ENCODE results near the gene TSC22D3.
"Not testable (repeated sequence)": the region's sequence is repeated elsewhere in the genome, so short reads cannot be mapped to it uniquely, and the experiment has no call there.

TSC22D3 gene
- 1,957 to 3,824 (median 2,572) reads per million in 4 donors for total RNA-seq

DNA sequence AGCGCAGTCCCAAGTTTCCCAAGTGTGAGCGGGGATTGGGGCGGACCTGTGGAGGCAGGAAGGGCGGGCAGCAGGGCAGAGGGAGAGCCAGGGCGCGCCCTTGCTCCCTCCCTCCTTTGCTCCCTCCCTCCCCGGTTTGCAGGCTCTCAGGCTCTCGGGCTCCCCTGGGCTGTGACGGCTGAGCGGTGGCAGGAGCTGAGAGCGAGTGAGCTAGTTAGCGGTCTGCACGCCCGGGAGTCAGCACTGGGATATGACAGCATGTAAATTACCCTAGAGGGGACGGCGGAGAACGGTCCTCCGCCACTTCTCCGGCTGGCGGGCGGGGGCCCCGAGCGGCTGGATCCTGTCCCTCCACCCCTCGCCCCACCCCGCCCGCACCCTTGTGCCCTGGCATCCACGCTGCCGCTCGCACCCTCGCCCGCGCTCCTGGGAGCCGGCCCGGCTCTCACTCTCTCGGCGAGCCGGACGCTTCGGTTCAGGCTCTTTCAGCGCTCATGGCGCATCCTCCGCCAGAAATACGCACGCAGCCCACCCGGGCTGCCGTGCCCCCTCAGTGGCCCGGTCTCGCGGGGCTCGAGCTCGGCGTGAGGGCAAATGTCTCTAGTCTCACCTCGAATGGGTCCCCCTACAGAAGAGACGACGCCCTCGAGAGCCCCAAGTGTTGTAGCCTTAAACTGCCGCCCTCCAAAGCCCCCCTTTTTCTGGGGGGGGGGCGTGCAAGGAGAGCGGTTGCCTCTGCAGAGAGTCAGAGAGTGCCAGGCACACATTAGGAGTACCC is at the start of gene TSC22D3:
Gene TSC22D3, minus strand, starts transcription at position 54 of the 778 bp plus-strand sequence. CDS start 368 bp downstream, outside the sequence.
- peak; percentile 26 to 51 (median 41) for DNase-seq

DNA sequence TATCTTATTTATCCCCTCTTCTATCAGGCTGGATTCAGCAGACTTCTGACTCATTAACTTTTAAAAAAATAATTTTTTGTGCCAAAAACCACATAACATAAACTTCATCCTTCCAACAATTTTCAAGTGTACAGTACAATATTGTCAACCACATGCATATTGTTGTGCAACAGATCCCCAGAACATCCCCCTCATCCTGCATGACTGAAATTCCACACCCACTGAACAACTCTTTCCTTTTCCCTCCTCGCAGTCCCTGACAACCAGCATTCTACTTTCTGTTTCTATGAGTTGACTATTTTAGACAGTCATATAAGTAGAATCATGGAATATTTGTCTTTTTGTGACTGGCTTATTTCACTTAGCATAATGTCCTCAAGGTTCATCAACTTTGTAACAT is 47.9 kb upstream of the TSC22D3 start:
- no peak for DNase-seq

DNA sequence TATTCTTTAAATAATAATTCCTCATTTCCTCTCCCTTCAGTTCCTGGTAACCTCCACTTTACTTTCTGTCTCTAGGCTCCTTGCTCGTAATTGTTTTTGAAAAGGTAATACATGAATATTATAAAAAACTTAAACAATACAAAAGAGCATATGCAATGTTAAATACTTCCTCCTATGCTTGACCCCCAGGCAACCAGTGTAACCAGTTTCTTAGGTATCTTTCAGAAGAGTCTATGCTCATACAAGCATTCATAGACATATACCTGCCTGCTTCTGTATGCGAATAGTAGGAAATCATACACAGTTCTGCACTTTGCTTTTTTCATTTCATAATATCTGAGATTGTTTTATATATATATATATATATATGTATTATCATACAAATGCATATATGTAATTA is 47.5 kb upstream of the TSC22D3 start:
- no peak for DNase-seq

DNA sequence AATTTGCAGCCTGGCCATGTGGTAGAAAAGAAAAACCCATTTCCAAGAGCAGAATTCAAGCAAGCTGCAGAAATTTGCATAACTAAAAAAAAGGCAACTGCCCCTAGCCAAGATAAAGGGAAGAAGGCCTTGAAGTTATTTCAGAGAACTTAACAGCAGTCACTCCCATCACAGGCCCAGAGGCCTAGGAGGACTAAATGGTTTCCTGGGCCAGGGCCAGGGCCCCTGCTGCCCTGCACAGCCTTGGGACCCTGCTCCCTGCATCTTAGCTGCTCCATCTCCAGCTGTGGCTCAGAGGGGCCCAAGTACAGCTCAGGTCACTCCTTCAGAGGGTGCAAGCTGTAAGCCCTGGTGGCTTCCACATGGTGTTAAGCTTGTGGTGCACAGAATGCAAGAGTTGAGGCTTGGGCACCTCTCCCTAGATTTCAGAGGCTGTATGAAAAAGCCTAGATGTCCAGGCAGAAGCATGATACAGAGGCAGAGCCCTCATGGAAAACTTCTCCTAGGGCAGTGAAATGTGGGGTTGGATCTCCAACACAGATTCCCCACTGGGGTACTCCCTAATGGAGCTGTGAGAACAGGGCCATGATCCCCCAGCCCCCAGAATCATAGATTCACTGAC is 43.4 kb upstream of the TSC22D3 start:
- DNase-seq: no peak

DNA sequence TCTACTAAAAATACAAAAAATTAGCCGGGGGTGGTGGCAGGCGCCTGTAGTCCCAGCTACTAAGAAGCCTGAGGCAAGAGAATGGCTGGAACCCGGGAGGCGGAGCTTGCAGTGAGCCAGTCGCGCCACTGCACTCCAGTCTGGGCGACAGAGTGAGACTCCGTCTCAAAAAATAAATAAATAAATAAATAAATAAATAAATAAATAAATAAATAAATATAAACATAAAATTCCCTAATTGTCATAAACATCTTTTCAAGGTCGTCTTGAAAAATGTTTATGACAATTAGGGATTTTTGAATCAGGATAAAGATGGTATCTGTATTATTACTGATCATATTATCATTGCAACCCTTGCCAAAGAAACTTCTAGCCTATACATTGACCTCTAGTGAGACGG is 34.5 kb upstream of the TSC22D3 start:
- not testable (repeated sequence) for DNase-seq

DNA sequence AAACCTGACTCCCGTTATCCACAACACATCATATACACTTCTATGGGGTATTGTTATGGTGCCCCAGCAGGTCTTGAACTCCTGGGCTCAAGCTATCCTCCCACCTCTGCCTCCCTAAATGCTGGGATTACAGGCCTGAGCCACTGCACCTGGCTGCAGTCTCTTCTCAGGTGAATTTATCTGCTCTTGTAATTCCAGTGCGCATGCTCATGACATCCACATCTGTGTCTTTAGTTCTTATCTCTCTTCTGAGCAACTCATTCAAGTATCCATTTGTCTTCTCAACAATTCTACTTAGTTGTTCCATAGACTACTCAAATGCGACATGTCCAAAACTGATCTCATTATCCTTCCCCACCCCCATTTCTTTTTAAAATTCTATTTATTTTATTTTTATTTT is 29.6 kb upstream of the TSC22D3 start:
- no peak for DNase-seq

DNA sequence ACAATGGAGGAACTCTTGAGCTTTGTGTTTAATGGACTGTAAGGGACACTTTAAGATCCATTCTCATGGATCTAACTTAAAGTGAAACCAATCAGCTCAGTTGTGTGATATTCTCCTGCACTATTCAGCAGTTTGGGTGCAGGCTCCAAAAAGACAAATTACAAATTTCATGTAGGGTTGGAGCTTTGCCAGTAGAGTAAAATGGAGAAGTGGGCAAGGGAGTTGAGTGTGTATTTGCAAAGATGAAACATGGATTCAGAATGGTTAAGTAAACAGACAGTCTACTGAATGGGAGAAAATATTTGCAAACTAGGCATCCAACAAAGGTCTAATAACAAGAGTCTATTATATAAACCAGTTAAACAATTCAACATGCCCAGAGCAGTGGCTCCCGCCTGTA is 28.8 kb upstream of the TSC22D3 start:
- no peak for DNase-seq

DNA sequence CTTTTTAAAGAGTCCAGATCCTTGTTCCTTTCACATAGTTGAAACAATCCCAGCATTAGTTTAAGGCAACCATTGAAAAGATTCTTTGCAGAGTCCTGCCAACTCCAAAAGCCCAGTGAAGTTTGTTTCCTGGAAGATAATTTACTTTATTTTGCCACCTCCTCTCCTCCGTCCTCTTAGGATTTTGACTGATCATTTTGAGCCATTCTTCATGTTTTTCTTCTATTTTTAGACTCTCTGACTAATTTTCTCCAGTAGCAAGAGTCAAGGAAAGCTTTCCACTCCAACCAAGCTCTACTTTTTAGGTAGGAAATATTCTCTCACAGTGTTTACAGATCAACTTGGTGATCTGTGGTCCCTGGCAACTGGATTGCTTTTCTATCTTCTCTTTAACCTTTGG is 12.2 kb upstream of the TSC22D3 start:
- DNase-seq: no peak

DNA sequence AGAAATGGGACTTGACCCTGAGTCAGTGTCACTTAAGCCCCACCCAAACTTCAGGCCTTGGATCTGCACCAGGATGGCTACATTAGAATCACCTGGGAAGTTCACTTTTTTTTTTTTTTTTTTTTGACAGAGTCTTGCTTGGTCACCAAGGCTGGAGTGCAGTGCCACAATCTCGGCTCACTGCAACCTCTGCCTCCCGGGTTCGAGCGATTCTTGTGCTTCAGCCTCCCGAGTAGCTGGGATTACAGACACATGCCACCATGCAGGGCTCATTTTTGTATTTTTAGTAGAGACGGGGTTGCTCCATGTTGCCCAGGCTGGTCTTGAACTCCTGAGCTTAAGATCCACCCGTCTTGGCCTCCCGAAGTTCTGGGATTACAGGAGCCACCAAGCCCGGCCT is 4.9 kb upstream of the TSC22D3 start:
- no peak for DNase-seq

DNA sequence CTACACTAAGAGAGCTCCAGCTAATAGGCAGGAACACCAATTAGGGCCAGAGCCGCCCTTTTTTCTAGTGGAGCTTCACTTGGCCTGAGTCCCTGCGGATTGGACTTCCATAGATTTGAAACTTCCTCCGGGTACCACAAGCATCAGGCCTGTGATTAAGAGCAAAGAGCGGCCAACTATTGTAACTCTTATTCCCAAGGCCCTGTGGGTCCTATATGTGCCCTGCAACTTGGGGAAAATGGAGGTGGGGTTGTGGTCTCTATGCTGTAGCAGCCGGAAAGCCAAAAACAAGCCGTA is 1.9 kb upstream of the TSC22D3 start, which contains the start of gene NCBP2L:
Gene NCBP2L, plus strand, starts transcription at position 198 of the 297 bp plus-strand sequence. CDS start 16,488 bp downstream, outside the sequence.
- DNase-seq: no peak

DNA sequence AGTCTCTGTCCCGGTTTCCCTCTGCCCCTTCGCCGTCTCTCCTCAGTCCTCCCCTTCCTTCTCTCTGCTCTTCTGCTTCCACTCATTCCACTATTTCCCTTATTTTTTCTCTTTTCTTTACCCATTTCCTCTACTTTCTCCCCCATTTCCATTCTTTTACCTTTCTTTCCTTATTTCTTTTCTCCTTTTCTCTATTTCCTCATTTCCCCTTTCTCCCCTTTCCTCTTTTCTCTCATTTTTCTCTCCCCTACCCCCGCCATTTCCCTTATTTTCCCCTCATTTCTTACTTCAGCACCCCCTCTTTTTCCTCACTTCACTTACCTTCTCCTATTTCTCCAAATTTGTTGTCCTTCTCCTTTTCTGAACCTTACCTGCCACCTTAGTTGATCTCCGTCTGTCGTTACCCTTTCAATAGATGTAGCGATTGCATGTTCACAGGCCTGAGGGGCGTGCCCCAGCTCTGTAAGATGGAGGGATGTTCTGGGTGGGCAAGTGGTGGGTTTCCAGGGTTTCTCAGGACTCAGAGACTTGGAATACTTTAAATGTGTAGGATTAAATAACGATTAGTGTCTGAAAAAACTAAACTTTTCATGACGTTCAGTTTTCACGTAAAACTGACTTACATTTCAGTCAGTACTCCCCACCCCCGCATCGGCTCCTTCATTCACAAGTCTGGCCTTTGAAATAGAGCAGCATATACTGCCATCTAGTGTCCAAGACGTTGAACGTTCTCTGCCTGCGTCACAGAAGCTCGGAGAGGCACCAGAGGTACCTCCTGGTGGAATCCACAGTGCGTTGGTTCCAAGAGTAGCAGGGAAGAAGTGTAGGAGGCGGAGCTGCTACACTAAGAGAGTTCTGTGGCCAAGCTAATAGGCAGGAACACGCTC is 1.3 kb upstream of the TSC22D3 start:
- peak; percentile 36 to 80 (median 63) for DNase-seq

DNA sequence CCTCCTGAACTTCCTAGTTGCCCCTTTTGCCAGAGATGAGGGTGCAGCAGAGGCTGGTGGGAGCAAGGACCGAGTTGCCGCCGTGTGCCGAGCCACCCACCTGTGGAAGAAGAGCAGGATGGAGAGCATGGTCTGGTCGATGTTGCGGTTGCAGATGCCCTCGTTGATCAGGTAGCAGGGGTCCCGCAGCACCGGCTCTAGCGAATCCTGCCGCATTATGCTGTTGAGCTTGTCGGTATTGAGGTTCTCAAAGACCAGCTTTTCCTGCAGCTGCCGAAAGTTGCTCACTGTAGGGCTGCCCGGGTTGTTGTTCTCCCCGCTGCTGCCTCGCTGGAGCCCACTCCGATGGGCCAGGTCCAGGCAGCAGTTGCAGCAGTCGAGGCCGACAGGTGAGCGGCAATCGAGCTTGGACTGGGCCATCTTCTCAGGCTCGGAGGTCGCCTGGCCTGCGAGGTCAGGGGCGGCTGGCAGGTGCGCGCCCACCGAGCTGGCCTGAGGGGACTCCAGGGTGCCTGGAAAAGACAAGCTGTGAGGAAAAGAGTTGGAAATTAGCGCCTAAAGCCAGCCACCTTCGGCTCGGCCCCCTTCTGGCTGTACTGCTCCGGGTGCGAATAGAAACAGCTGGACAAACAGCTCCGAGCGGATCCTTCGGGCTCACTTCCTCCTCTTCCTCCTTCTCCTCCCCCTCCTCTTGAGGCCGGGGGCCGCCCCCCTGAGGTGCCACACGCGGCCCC is 420 bp downstream of the TSC22D3 start:
- DNase-seq: no peak

DNA sequence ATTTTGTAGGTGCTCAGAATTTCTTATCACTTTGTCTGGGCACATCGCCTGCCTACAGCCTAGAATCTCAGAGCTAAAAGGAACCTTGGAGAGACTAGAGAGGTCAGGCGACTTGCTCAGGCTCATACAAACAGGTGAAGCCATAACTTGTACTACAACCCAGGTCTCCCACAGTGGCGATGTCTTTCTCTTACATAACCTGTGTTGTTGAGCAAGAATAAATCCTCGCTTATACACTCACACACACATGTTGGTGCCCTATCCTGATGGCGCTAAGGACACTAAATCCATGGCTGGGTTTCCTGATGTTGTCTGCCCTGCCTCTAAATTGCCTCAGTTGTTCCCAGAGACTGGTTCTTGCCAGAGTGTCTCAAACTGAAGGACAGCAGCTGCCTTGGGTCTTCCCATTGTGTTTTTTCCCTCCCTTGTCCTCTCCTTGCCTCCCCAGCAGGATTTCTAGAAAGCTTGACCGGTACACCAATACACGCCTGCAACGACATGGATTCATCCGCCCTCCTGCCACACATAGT is 1.6 kb downstream of the TSC22D3 start:
- no peak for DNase-seq

DNA sequence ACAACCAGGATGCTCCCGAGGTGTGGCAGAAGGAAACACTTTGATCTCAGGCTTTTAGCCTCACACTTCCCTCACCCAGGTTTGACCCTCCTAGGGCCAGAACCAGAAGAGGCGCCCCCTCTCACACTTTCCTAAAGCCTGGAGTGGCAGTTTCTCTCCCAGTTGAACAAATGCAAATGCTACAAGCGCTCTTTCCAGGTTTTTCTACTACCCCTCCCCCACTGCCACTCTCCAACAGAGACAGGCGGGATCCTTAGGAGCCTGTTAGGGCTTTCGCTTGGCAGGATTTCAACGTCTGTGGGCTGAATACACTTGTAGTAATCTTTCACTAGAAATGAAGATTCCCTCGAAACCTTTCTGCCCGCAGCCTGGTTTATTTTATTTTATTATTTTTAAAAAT is 2.4 kb downstream of the TSC22D3 start:
- DNase-seq: no peak

DNA sequence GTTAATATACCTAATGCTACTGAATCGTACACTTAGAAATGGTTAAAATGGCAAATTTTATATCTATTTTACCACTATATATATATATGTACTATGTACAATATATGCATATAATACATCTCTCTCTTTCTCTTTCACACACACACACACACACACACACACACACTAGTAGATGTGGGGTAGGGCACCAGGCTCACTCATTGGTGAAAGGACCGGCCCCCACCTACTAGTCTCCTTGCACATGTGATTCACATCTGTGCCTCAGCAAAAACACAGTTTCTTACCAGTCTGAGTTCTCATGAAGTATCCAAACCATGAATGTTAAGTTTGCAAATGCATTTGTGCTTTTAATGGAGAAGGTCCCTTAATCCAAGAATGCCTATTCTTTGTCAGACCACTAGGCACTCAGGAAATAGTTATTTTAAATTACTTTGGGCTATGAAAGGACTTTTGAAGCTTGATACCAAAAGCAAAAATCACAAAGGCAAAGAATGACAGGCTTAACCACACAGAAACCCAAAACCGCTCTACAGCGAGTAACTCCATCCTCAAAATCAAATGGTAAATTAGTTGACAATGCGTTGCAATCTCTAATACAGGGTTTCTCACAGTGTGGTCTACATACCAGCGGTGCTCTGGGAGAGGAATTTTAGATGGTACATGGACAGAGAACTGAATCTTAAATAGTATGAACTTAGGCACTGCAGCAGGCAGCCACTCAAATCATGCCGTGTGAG is 5.8 kb downstream of the TSC22D3 start:
- no peak for DNase-seq

DNA sequence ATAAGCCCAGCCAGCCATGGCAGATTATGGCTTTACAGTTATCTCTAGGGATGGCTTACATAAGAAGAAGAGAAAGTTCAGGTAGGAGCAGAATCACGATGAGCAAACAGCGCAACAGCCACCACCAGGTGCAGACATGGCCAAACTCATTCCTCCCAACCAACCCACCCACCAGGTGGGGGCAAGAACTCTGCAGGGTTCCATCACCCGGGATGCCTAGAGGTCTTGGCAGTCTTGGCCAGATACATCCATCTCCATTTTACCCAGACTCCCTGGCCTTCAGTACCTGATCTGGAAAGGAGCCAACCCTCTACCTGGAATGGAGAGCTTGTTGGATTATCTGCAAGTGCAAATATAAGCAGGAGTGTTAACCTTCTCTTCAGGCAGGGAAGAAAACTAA is 7.5 kb downstream of the TSC22D3 start:
- DNase-seq: no peak

DNA sequence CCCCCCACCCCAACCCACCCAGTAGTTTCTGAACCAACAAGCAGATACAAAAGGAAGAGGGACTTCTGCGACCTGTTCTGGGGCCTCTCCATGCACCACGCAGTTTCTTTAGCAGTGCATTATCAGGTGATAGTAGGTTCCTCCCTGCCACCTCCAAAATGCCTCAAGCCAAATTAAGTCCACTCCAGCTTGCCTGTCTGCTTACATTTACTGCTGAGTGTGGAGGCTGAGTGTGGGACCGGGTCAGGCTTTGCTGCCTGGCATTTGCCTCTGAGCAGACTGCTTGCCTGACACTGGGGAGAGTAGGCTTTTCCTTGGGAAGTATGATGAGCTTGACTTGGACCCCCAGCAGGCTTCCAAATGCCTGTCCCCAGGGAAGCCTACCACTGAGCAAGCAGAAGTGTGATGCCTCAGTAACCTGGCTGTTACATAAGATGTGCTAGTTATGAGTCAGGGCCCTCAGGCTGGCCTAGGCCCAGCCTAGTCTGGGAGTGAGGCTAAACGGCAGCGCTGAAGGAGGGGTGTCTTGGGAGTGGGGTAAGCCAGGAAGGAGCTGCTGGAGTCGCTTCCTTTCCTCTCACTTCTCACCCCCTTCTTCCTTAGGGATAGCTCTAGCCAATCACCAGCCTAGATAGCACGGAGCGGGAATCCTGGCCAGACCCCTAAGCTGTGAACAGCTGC is 9.0 kb downstream of the TSC22D3 start:
- no peak for DNase-seq

DNA sequence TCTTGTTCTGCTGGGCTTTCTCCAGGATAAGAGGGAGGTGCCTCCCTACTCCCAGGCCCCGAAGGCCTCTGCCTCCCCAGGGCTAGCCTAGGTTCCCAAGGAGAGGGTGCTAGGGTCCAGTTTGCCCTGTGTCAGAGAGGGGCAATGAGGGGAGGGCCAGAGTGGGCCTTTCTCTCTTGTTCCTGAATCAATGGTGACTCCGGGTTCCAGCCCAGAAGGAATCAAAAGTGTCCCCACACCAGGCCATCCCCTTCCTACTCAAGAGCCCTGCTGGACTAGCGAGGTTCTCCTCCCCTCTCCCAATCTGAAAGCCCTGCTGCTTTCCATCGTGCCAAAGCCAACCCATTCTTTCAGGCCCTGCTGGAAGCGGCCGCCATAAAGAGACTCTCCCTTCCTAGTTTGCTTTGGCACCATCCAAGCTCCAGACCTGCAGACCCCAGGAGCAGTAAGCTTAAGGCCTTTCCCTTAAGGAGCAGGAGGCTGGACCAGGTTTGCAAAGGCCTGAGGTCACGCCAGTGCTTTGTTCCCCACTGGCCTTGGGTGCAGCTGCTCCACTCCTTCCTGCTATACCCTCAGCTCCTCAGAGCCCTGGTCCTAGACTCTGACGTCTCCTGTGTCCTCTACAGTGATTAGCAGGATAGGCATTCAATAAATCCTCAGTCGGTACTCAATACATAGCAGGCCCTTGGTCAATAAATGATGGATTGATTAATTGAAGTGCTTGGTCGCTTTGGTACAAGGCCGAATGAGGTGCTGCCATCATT is 10.6 kb downstream of the TSC22D3 start:
- no peak for DNase-seq

DNA sequence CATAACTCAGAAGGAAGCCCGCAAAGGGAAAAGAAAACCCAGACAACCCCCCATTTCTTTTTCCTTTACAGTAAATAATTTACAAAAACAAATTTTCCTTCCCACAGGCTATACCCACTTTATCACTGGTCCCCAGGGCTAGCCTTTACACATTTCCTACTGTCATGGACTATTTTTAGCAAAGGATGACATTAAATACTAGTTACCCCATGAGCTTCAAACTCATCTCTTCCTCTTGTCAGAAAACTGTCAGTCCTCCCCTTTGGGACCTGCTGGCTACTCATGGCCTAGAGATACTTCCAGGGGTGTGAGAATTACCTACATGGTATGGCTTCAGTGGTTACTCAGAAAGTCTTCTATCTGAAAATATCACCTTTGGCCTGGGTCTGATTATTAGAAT is 11.9 kb downstream of the TSC22D3 start:
- DNase-seq: no peak
